Neural cell (in vitro differentiated cells): ENCODE measurements around the gene PHF2. TPM values are rescaled to one million over a fixed set of nuclear protein-coding genes. Genes with fewer than 3 reads are reported as not detected.

ENCODE experiments used
- H2AFZ ChIP-seq: fragments of 200-600, 300-800 bp; sonication (generic), shearing (Covaris generic); 2 replicates; pipeline ENCODE4 v1.6.0; 2014; ENCODE audit warnings: low read depth, mild to moderate bottlenecking, antibody characterized with exemption, low read length, moderate library complexity
- H3F3A ChIP-seq: fragments of 200-600 bp; shearing (Covaris generic); 2 replicates; pipeline ENCODE4 v1.6.1; 2016; ENCODE audit warnings: mild to moderate bottlenecking, moderate library complexity, mixed read lengths, antibody characterized with exemption, low read length; ENCODE audit not compliant: insufficient read depth, poor library complexity, severe bottlenecking
- H3K27ac ChIP-seq: fragments of 200-600, 300-800 bp; sonication (generic), shearing (Covaris generic); 2 replicates; pipeline ENCODE4 v1.5.1; 2014; ENCODE audit warnings: mild to moderate bottlenecking, low read length, moderate library complexity
- H3K27me3 ChIP-seq: fragments of 300-800, 200-600 bp; sonication (generic), shearing (Covaris generic); 2 replicates; pipeline ENCODE4 v1.6.0; 2014; ENCODE audit warnings: mild to moderate bottlenecking, low read depth, low read length, moderate library complexity; ENCODE audit not compliant: insufficient read depth
- H3K36me3 ChIP-seq: fragments of 300-800, 200-600 bp; sonication (generic), shearing (Covaris generic); 2 replicates; pipeline ENCODE4 v1.5.1; 2014; ENCODE audit warnings: mild to moderate bottlenecking, antibody characterized with exemption, low read length, moderate library complexity; ENCODE audit not compliant: insufficient read depth
- H3K4me2 ChIP-seq: fragments of 300-800, 200-600 bp; sonication (generic), shearing (Covaris generic); 2 replicates; pipeline ENCODE4 v1.6.0; 2014; ENCODE audit warnings: mild to moderate bottlenecking, low read length
- H3K4me3 ChIP-seq: fragments of 300-800, 200-600 bp; sonication (generic), shearing (Covaris generic); 2 replicates; pipeline ENCODE4 v1.5.1; 2014; ENCODE audit warnings: mild to moderate bottlenecking, low read length, moderate library complexity
- H3K79me2 ChIP-seq: fragments of 200-600 bp; shearing (Covaris generic); replicated peaks from 2 replicates; pipeline ENCODE4 v1.6.0; 2014; ENCODE audit warnings: mild to moderate bottlenecking, low read length, moderate library complexity; ENCODE audit not compliant: insufficient read depth
- H3K9ac ChIP-seq: fragments of 300-800, 200-600 bp; sonication (generic), shearing (Covaris generic); 2 replicates; pipeline ENCODE4 v1.6.1; 2016; ENCODE audit warnings: mild to moderate bottlenecking, low read length, mixed read lengths
- H3K9me2 ChIP-seq: fragments of 200-600 bp; shearing (Covaris generic); 2 replicates; pipeline ENCODE4 v1.6.1; 2016; ENCODE audit warnings: mild to moderate bottlenecking, low read length, mixed read lengths; ENCODE audit not compliant: insufficient read depth
- H3K9me3 ChIP-seq: fragments of 200-600, 300-800 bp; sonication (generic), shearing (Covaris generic); 2 replicates; pipeline ENCODE4 v1.6.1; 2016; ENCODE audit warnings: mild to moderate bottlenecking, mixed run types, low read length, moderate library complexity, mixed read lengths
- H4K20me1 ChIP-seq: fragments of 200-600 bp; shearing (Covaris generic); 2 replicates; pipeline ENCODE4 v1.6.1; 2016; ENCODE audit warnings: mild to moderate bottlenecking, mixed run types; ENCODE audit not compliant: insufficient read depth
- CTCF ChIP-seq: fragments of 450-650 bp; IDR thresholded peaks from 2 replicates; pipeline ENCODE4 v1.5.1; 2014; ENCODE audit warnings: antibody characterized with exemption, mild to moderate bottlenecking, moderate library complexity; ENCODE audit not compliant: poor library complexity, severe bottlenecking
- EP300 ChIP-seq: fragments of 450-650 bp; conservative IDR thresholded peaks from 2 replicates; pipeline ENCODE4 v1.6.1; 2014; ENCODE audit warnings: antibody characterized with exemption, mild to moderate bottlenecking, moderate library complexity; ENCODE audit not compliant: poor library complexity, severe bottlenecking
- EZH2 ChIP-seq: fragments of 200-600, 300-800 bp; shearing (Covaris generic), sonication (generic); IDR thresholded peaks from 2 replicates; pipeline ENCODE4 v1.6.1; 2014; ENCODE audit warnings: antibody characterized with exemption, low read length, borderline replicate concordance, mild to moderate bottlenecking; ENCODE audit not compliant: insufficient read depth, poor library complexity, severe bottlenecking
- MXI1 ChIP-seq: fragments of 450-650 bp; conservative IDR thresholded peaks from 2 replicates; pipeline ENCODE4 v1.6.1; 2014; ENCODE audit warnings: antibody characterized with exemption, mild to moderate bottlenecking; ENCODE audit not compliant: poor library complexity, severe bottlenecking
- POLR2AphosphoS5 ChIP-seq: IDR thresholded peaks from 2 replicates; pipeline ENCODE4 v1.6.1; 2012
- RAD21 ChIP-seq: fragments of 450-650 bp; conservative IDR thresholded peaks from 2 replicates; pipeline ENCODE4 v1.6.1; 2014; ENCODE audit warnings: antibody characterized with exemption, mild to moderate bottlenecking, moderate library complexity
- REST ChIP-seq: IDR thresholded peaks from 2 replicates; pipeline ENCODE4 v1.6.1; 2012; ENCODE audit warnings: borderline replicate concordance
- SMC3 ChIP-seq: fragments of 450-650 bp; conservative IDR thresholded peaks from 2 replicates; pipeline ENCODE4 v1.6.1; 2014; ENCODE audit warnings: antibody characterized with exemption, mild to moderate bottlenecking, moderate library complexity; ENCODE audit not compliant: poor library complexity
- TAF1 ChIP-seq: IDR thresholded peaks from 2 replicates; pipeline ENCODE4 v1.6.1; 2012; ENCODE audit warnings: low read depth
- polyA plus RNA-seq: library from polyadenylated mRNA; depleted of rRNA; stranded (reverse); fragments of >200 nt; gene quantifications from 2 replicates; pipeline ENCODE4 v1.2.3, GENCODE V29; 2014

PHF2 gene
- polyA plus RNA-seq, 1 donor from 2014 or later, result 42.4 TPM

DNA sequence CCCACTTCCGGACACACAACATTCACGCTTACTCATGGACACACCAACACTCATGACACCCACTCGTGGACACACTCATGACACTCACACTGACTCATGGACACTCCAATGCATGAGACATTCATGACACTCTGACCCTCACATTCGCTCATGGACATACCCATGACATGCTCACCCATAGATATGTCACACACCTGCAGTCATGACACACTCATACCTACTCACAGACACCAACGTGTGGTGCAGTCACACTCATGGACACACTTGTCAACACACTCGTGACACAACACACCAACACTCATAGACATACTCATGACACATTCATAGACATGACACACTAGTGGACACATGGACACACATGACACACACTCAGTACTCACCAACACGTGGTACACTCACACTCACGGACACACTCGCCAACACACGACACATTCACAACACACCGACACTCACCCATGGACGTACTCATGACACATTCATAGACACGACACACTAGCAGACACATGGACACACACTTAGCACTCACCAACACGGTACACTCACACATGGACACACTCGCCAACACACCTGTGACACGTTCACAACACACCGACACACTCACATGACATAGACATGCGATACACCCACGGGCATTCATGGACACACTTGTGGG is 73.4 kb downstream of the PHF2 start:
- H3K9me3 ChIP-seq, result no peaks in the 10 kb centered on the region
- H3F3A ChIP-seq, result no peaks in the 10 kb centered on the region
- TF ChIP-seq RAD21 (no peak), MXI1 (no peak), POLR2AphosphoS5 (no peak), SMC3 (no peak), REST (no peak), CTCF (no peak), EP300 (no peak), EZH2 (no peak), TAF1 (no peak)
- H3K27me3 ChIP-seq, result no peaks in the 10 kb centered on the region
- no peaks in the 10 kb centered on the region for H3K9me2 ChIP-seq
- no peak overlapping the region for H3K4me2 ChIP-seq
- H3K27ac ChIP-seq, result no peak overlapping the region
- no peaks in the 10 kb centered on the region for H3K79me2 ChIP-seq
- H4K20me1 ChIP-seq, result no peaks in the 10 kb centered on the region
- no peak overlapping the region for H2AFZ ChIP-seq
- no peaks in the 10 kb centered on the region for H3K36me3 ChIP-seq
- H3K4me3 ChIP-seq, result no peak overlapping the region
- H3K9ac ChIP-seq, result no peak overlapping the region

DNA sequence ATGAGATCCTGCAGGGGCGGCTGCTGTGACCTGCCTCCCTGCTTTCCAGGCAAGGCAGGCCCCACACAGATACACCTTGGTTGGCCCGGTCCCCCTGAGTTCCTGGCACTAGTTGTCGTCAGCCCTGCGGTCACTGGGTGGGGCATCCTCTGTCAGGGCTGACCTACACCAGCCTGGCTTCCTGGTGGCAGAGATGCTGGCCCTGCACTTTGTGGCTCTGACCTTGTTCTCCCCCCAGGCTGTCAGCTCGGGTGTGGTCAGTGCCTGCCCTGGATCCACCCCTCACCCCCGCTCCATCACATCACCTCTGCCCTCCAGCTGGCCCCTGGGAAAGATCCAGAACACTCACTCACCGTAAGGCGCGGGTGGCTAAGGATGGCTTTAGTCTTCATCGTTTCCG is 74.1 kb downstream of the PHF2 start:
- no peak overlapping the region for H3K4me2 ChIP-seq
- no peaks in the 10 kb centered on the region for H3K27me3 ChIP-seq
- H3K4me3 ChIP-seq, result no peak overlapping the region
- H3K9ac ChIP-seq, result no peak overlapping the region
- no peaks in the 10 kb centered on the region for H4K20me1 ChIP-seq
- TF ChIP-seq POLR2AphosphoS5, result no peak
- no peak for TF ChIP-seq EZH2
- TF ChIP-seq RAD21, result no peak
- TF ChIP-seq MXI1, result no peak
- no peak for TF ChIP-seq REST
- no peak for TF ChIP-seq TAF1
- TF ChIP-seq SMC3, result no peak
- TF ChIP-seq EP300, result no peak
- TF ChIP-seq CTCF, result no peak
- H3K27ac ChIP-seq, result no peak overlapping the region
- H3K9me3 ChIP-seq, result no peaks in the 10 kb centered on the region
- no peaks in the 10 kb centered on the region for H3K9me2 ChIP-seq
- H3K36me3 ChIP-seq, result no peaks in the 10 kb centered on the region
- no peaks in the 10 kb centered on the region for H3K79me2 ChIP-seq
- no peaks in the 10 kb centered on the region for H3F3A ChIP-seq
- H2AFZ ChIP-seq, result no peak overlapping the region
